HG02884 (cell line): ENCODE results near the gene ME1.
"Not testable (repeated sequence)": the region's sequence is repeated elsewhere in the genome, so short reads cannot be mapped to it uniquely, and the experiment has no call there.

Experiments used
- ATAC-seq: cut with Tn5 transposase; IDR thresholded peaks from one replicate; pipeline ENCODE4 v1.9.1; 2021; ENCODE audit warnings: mild to moderate bottlenecking, moderate library complexity; ENCODE audit not compliant: unreplicated experiment

The ME1 gene

DNA sequence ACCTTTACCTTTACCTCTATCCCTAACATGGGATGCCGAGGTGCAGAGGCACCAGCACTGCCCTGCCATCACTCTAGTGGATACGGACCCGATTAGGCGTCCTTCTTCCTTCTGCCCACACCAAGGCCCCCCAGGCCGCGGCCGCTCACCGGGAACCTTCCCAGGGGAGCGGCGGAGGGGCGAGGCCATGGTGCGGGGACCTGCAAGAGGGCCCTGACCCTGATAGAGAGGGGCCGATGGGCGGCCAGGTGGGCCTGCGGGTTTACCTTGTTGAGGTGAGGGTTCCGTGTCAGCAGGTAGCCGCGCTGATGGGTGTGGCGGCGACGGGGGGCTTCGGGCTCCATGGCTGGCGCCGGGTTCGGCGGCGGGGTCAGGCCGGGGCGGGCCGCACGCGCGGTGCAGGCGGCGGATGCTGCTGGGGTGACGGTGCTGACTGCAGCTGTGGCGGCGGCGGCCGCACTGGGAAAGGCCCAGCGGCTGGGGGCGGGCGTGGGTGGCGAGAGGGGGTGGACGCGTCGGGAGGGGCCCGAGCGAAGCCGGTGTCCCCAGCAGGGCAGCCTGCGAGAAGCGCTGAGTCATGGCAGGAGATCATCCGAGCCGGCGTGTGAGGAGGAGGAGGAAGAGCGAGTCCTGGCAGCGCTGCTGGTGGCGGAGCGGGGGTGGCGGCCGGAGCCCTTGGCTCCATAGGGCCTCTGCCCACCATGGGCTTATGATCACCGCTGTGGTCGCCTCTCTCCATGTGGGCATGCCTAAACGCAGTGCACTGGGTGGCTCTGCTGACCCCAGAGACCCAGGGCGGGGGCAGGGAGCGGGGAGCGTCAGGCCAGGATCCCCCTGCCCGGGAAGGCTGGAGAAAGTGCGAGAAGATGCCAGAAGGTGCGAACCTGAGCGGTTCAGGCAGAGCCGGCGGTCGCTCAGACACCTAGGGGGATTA lies at the start of gene ME1:
TSS of gene ME1 (minus strand) at position 441 of the 934 bp plus-strand sequence. CDS start at position 344, 97 bp downstream.
- peak; percentile 76 for ATAC-seq

DNA sequence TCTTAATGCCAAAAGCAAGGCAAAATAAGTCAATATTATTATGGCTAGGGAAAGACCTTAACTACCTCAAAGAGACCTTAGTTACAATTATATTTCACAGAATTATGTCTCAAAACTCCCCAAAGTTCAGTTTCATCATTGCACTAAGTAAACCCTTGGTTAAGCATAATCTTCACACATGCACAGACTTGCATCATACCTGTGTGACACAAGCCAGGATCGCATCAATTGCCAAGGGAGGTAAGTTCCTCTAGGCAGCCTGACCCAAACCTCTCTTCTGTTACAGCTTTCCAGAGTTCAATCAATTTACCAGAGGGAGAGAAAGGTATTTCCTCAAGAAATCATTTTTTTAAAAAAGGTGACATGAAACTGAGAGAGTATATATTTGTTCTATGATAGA lies 49.6 kb upstream of the ME1 start:
- no peak for ATAC-seq

DNA sequence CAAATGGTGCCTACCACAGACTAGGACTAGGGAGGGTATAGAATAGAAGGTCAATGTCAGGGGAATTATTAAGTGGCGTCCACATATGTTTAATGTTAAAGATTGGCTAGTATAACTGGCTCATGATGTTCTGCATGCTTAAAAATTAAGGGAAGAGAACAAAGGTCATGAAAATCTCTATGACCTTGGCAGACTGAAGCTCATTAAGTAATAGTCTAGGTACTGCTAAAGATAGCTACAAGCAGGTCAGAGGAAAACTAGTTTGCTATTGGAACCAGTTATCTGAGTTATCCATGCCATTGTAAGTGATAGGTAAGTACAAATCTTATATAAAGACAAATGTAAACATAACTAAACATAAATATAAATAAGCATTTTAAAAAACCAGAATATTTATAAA lies 48.5 kb upstream of the ME1 start:
- no peak for ATAC-seq

- ATAC-seq = no peak
Measured at GRCh38 chr6:83476971-83477370, 46.1 kb upstream of the ME1 start.

- no peak for ATAC-seq
Measured at GRCh38 chr6:83474309-83474708, 43.5 kb upstream of the ME1 start.

GRCh38 chr6:83472767-83473166 lies 41.9 kb upstream of the ME1 start:
- ATAC-seq = no peak

DNA sequence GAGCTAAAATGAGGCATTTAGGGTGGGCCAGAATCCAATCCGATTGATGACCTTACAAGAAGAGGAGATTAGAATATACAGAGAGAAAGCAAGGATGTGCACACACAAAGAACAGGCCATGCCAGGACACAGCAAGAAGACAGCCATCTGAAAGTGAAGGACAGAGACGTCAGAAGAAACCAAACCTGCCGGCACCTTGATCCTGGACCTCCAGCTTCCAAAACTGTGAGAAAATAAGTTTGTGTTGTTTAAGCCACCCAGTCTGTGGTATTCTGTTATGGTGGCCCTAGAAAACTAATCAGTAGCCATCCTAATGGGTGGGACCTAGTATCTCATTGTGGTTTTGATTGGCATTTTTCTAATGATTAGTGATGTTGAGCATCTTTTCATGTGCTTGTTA lies 39.7 kb upstream of the ME1 start:
- no peak for ATAC-seq

DNA sequence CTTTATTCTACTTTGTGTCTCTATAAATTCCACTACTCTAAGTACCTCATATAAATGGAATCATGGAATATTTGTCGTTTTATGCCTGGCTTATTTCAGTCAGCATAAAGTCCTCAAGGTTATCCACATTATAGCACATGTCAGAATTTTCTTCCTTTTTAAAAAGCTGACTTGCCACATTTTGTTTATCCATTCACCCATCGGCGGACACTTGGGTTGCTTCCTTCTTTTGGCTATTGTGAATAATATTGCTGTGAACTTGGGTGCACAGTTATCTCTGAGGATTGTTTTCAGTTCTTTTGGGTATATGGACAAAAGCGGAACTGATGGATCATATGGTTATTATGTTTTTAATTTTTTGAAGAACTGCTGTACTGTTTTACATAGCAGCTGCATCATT lies 39.1 kb upstream of the ME1 start:
- no peak for ATAC-seq

DNA sequence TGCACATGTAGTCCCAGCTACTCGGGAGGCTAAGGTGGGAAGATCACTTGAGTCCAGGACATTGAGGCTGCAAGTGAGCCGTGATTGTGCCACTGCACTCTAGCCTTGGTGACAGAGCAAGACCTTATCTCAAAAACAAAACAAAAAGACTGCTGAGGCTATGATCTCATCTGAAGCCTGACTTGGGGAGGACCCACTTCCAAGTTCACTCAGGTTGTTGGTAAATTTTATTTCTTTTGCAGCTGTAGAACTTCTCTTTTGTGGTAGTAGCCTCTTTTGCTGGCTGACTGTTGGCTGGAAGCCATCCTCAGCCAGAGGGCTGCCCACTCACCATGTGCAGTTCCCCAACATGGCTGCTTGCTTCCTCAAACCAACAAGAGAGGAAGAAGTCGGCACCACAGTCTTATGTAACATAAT lies 36.8 kb upstream of the ME1 start:
- no peak for ATAC-seq

GRCh38 chr6:83466328-83466727 lies 35.5 kb upstream of the ME1 start:
- ATAC-seq = no peak

DNA sequence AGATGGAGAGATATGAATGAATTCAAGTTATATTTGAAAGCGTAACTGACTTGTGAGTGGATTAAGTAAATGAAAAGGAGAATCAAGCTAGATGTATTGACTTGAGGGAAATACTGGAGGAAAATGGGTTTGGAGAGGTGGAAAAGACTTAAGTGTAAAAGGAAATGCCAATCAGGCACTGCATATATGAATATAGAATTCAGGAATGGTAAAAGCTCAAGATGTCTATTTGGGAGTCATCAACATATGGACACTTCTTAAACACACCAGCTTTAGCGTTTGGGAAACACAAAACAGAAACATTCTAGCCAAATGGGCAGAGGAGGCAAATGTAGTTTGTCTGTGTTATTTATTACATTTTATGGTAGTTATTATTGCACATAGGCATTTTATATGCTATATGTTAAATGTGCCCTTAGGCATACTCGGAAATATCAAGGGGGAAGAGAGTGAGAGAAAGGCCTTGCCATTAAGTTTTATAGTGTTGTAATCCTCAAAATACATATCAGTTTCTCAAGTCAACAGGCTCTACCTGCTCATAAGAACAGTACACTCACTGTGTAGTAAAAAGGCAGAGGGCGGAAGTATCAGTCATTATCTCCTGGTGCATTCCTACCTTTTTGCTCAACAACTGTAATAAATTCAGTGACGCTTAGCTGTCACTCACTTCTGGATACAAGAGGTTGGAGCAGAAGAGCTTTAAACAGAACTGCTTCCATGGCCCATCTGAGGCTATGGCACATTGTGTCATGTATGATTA lies 33.7 kb upstream of the ME1 start:
- ATAC-seq = no peak

- ATAC-seq = no peak
Measured at GRCh38 chr6:83463886-83464285, 33.0 kb upstream of the ME1 start.

GRCh38 chr6:83462524-83462923 lies 31.7 kb upstream of the ME1 start:
- ATAC-seq = no peak

DNA sequence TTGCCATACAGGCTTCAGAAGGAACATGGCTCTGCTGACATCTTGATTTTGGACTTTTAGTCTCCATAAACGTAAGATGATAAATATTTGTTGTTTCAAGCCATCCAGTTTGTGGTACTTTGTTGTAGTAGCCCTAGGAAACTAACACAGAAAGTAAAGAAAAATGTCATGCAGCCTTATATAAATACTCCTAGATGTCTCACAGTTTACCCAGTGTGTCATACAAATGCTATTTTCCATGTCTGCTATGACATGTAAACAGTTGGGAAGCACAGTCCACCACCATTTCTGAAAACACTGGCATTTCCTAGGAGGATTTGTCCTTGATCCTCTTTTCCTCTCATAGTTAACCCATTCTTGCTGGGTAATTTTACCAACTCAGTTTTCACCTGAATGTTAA lies 30.6 kb upstream of the ME1 start:
- no peak for ATAC-seq

GRCh38 chr6:83459663-83460062 lies 28.8 kb upstream of the ME1 start:
- ATAC-seq = no peak

- ATAC-seq = not testable (repeated sequence)
Measured at GRCh38 chr6:83450015-83450414, 19.2 kb upstream of the ME1 start.

DNA sequence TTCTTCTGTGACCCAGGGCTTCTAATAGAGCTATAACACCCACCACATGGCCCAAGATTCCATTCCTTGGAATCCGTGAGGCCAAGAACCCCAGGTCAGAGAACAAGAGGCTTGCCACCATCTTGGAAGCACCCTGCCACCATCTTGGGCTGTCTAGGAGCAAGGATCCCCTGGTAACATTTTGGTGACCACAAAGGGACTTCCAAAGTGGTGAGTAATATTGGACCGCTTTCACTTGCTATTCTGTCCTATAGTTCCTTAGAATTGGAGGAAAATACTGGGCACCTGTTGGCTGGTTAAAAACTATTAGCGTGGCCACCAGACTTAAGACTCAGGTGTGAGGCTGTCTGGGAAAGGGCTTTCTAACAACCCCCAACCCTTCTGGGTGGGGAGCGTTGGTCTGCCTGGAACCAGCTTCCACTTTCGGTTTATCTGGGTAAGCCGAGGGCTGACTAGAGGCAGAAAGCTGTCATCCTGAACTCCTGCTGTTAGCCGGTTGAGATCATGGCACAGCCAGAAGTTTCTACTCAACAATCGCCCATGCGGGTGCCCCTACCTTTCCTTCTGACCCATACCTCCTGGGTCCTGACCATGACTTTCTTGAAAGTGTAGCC lies 13.3 kb upstream of the ME1 start:
- ATAC-seq = not testable (repeated sequence)

DNA sequence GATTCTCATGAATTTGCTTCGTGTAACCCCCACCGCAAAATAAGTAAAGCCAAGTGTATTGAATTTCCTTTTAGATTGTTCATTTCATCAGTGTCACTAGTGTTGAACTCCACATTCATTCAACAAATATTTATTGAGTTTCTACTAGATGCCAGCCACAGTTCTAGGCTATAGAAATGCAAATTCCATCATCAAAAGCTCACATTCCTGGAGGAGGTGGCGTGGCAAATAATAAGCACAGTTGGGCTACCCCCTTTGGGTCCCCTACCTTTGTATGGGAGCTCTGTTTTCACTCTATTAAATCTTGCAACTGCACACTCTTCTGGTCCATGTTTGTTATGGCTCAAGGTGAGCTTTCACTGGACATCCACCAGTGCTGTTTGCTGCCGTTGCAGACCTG lies 12.7 kb upstream of the ME1 start:
- ATAC-seq = no peak

DNA sequence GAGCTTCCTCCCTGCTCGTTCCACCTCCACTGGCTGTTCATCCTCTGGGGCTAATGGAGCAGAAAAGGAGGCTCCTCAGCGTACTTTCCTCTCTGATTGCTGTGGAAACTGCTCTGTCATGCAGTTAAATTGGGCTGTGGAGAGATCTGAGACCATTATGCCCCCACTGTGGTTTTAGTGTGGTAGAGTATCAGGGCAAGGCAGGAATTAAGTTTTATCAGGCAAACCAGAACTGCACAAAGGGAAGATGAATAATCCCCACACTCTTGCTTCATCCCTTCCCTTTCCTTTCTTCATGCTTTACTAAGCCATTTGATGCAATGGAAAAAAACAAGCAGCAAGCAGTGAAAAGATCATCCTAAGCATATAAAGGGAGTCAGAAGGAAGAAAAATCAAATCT lies 11.9 kb upstream of the ME1 start:
- ATAC-seq = no peak

GRCh38 chr6:83439201-83439600 lies 8.3 kb upstream of the ME1 start:
- no peak for ATAC-seq

DNA sequence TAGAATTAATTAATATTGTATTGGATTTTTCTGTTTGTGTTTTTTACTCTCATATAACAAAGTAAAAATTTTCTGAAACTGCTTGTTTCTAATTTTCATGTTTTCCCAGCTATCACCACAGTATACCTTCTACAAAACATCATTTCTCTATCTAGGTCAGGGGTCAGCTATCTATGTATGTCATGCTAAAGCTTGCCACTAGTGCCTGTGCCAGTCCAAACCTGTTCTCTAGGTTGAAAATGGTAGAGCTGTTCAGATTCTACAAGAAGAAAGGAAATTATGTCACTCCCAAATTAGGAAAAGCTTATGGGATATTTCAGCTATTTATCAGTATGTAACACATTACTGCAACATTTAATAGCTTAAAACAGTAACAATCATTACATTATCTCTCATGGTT lies 5.8 kb upstream of the ME1 start:
- ATAC-seq = no peak

- no peak for ATAC-seq
Measured at GRCh38 chr6:83433177-83433576, 2.3 kb upstream of the ME1 start.
